Sciatic nerve (tissue), 2 donors: Measurements from ENCODE around the gene SETD1B. TPM values are rescaled to one million over a fixed set of nuclear protein-coding genes. Genes with fewer than 3 reads are reported as not detected.
A peak's percentile ranks its signal among the peaks of the same experiment; 100 is the strongest.

Source experiments
- ATAC-seq: fragments of 200-7000 bp; cut with Tn5 transposase; one replicate; pipeline ENCODE4 v1.9.1; 2020; ENCODE audit warnings: mild to moderate bottlenecking, moderate library complexity
- DNase-seq: peaks from one replicate; pipeline ENCODE4 v3.0.0-alpha.2; 2020; ENCODE audit warnings: low spot score
- intact Hi-C: fragments of 100-400 bp; cut with DNase I; formaldehyde crosslinking; loops from one replicate; pipeline ENCODE4 v1.14.2; 2022
- total RNA-seq: library from RNA; stranded (reverse); fragmentation: NEBNext Ultra II Directional; extraction: Animal tissue kit (Norgen Biotek cat#: 25700); gene quantifications from one replicate; pipeline ENCODE4 v1.2.1, GENCODE V29; 2021
- donor health status: DM: no; HTN: no; CAD: no.
- donor health status: DM: no; HTN: no; CAD: no.

SETD1B gene
- total RNA-seq, 1 donor from 2014 or later, result 26.3 TPM

- intact Hi-C loops, result loop anchor here (10.0 kb wide), 1 partner anchor 92 kb away; the partner anchor contains the start of gene PSMD9
- DNase-seq (peak; percentile 65), ATAC-seq (no peak)
Measured at GRCh38 chr12:121792607-121793439, 11.0 kb upstream of the SETD1B start.

GRCh38 chr12:121793440-121793837, 10.4 kb upstream of the SETD1B start, which contains the start of gene RHOF:
Gene RHOF, minus strand, starts transcription at chr12:121793688. Its CDS starts 55 bp downstream, at chr12:121793633.
- ATAC-seq (no peak), DNase-seq (no peak)
- intact Hi-C loops, result loop anchor here (10.0 kb wide), 1 partner anchor 91 kb away; the partner anchor contains the start of gene PSMD9

DNA sequence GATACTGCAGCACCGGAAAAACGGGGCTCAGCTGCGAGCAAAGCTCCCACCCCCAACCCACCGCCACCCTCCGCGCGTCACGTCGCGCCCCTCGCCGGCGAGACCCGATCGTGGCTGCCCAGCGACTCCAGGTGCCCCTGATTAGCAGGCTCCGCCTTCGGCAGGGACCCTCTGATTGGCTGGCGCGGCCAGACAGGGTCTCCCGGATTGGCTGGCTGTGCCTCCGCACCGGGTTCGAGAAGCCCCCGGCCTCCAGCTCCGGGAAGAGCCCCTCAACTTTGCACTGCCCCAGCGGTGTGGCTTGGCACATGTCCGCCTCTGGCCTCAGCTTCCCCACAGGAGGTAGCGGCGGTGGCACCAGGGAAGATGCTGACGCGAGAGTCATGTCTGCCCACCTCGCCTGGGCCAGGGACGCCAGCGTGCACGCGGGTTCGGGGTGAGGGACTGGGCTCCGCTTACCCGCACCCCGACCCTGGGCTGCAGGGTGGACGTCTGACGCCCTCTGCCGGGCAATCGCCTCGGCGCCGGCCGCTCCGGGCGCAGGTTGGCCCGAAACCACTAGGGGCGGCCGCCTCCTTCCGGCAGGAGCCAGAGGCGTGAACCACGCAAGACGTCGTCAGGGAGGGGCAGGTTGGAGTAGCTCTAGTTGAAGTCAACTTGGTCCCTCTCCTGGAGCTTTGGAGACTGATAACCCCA, 9.8 kb upstream of the SETD1B start:
- intact Hi-C loops, result loop anchor here (10.0 kb wide), 1 partner anchor 91 kb away; the partner anchor contains the start of gene PSMD9
- DNase-seq (peak; percentile 95), ATAC-seq (peak; percentile 81)

DNA sequence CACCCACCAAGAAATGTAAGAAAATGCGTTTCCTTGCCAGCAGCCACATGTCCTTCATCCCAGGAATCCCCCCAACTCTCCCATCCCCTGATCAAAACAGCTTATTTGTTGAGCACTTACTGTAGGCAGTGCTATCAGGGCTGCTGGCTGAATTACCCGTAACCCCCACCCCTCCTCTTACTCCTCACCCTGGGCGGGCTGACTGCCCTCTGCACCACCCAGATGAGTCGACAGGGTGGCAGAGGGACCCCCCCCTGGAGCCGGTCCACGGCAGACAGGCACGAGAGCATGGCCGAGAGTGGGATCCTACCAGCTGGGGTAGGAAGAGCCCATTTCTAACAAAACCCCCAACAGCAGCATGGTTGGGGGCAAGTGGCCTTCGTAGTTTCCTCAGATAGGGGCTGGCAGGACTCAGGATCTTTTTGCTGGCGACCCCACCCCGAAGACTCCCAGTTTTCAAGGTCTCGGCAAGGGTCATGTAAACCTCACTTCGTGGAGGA, 9.2 kb upstream of the SETD1B start:
- no peak for DNase-seq
- intact Hi-C loops, result loop anchor here (10.0 kb wide), 1 partner anchor 90 kb away; the partner anchor contains the start of gene PSMD9
- ATAC-seq, result peak; percentile 5

DNA sequence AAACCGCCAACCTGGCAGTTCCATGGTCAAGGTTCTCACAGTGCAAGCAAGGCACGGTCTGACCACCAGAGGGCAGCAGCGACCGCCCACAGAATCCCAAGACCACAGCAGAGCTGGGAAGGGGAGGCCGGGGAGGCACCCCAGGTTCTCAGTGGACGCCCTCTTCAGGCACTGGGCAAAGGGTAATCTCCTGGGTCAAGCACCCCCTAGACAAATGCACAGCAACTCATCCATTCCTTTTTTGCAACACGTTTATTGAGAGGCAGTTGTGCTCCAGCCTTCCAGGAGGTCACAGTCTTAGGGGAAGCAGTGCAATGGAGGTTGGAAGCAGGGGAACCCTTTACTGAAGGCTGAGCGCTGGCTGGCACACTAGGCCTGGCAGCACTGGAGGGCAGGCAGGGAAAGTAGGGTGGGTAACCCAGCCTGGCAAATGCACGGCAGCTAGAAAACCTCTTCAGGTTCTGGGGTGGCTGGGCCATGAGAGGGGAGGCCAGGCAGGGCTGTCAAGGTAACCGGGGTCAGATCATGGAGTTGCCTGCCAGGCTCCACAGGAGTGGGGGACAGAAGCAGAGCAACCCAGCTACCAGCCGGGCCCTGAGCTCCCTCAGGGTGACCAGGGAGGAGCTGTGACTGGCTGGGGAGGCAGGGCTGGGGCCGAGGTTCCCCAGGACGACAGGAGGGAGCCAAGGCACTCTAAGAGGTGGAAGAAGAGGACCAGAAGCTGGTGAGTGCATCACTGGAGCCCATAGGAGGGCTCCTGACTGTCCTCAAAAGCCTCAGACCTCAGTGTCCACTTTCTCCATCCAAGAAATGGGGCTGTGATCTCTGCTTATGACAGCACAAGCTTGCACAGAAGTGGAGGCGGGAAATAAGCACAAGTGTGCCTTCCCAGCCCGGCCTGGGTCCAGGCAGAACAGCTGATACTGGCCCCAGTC, 8.5 kb upstream of the SETD1B start:
- intact Hi-C loops, result loop anchor here (10.0 kb wide), 1 partner anchor 90 kb away; the partner anchor contains the start of gene PSMD9
- ATAC-seq, result peak; percentile 69
- peak; percentile 94 for DNase-seq

DNA sequence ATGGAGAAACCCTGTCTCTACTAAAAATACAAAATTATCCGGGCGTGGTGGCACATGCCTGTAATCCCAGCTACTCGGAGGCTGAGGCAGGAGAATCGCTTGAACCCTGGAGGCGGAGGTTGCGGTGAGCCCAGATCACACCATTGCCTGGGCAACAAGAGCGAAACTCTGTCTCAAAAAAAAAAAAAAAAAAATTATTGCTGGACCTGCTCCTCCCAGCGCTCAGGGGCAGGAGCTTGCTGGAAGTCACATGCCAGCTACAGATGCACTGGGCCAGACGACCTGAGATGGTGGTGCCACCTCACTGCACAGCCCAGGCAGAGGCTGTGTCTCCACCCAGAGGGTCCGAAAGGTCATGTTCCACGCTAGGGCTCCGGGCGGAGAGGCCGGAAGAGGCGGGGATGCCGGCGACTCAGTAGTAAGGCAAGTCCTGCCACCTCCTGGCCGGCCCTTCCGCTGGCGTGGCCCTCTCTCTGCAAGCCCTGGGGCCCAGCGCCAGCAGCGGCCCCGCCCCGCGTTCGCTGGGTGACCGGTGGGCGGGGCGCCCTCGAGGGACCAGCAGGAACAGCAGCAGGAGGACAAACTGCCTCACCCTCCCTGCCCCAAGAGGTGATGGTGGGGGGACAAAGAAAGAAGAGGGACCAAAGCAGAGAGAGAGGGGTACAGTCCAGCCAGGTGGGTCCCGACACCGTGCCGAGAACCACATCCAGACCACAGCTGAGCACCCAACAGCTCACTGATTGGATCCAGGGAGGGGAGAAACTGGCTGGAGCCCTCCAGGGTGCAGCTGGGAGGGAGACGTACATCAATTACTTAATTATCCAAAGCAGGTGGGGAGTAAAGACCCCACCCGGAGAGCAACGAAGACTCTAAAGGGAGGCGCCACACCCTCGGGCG, 6.7 kb upstream of the SETD1B start:
- peak; percentile 39 for ATAC-seq
- intact Hi-C loops, result loop anchor here (2.0 to 10.0 kb wide), 2 partner anchors 14 to 88 kb away; partner anchors contain the start of gene PSMD9

GRCh38 chr12:121797937-121798786, 5.6 kb upstream of the SETD1B start:
- DNase-seq, result peak; percentile 86
- intact Hi-C loops, result loop anchor here (2.0 to 10.0 kb wide), 2 partner anchors 13 to 87 kb away; partner anchors contain the start of gene PSMD9
- ATAC-seq, result peak; percentile 2

More for the DNA sequence above, 6.7 kb upstream of the SETD1B start:
- peak; percentile 92 for DNase-seq

DNA sequence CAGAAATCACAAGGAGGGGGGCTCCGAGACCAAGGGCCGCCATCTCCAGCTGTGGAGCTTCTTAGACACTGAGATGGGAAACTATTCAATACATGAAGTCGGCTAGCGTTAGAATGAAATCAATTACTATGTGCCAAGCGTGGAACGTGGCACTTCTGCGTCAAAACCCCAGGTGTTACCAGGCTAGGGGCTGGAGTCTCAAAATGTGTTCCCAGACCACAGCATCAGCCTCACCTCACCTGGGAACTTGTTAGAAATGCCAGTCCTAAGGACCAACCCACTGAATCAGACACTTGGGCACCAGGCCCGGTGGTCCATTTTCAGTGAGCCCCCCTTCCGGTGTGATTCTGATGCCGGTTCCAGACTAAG, 5.0 kb upstream of the SETD1B start:
- ATAC-seq (no peak), DNase-seq (no peak)
- intact Hi-C loops, result loop anchor here (10.0 kb wide), 1 partner anchor 86 kb away; the partner anchor contains the start of gene PSMD9

DNA sequence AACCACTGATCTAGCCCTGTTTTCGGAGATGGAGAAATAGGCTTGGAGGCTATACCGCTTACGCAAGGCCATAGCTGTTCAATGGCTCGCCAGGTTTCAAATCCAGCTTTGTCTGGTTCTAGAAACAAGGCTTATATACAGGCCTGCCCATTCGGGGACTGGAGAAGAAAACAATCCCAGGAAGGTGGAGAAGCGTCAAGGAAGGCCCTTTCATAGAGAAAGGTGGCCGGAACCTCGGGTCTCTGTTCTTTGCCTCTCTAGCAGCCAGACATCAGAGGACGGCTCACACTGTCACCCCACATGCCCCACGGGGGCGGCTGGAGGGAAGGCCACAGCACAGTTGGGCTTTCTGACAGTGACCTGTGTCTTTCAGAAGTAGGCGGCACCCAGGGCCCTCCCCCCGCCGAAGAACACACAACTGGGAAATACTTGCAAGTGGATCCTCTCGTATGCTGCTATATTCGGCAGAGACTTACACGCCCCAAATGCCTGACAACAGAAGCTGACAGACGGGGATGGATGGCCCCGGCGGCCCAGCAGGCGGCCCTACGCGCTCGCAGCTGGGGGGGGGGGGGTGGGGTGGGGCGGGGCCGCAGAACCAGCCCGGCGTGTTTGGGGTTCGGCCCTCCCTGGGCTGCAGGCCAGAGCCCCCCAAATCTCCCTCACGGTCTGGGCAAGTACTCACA, 4.5 kb upstream of the SETD1B start:
- DNase-seq (peak; percentile 80), ATAC-seq (peak; percentile 16)
- intact Hi-C loops, result loop anchor here (10.0 kb wide), 1 partner anchor 86 kb away; the partner anchor contains the start of gene PSMD9

DNA sequence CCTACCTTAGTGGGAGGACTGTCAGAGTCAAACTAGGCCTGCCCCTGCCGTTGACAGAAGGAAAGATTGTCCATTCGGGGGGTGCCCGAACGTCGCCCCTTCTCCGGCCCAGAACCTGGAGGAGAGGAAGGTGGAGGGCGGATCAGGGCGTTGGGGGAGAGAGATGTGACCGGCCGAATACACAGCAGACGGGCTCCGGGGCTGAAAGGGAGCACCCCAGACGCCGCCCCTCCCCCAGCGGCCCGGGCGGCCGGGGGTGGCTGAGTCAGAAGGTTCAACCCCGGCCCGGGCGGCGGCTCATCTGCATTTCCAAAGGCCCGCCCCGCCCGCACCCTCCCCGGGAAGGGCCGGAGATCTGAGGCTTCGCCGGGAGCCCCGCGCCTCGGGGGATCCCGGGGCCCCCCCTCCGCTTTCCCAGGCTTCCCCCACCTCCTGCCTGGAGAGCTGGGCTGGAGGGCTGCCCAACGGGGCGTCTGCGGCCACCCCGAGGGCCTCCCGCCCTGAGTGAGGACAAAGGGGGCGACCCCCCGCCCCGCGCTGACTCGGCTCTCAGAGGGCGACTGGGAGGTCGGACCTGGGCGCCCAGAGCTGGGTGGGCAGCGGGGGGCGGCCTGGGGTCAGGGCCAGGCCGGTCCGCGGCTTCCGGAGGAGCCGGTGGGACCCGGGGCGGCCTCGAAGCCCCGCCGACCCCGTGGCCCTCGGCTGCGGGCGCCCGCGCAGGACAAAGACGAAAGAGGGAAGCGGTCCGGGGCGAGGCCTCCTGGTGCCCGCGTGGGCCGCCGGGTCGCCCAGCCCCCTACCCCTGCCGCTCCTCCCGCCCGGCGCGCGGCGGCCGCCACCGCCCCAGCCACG, 3.7 kb upstream of the SETD1B start:
- intact Hi-C loops, result loop anchor here (10.0 kb wide), 1 partner anchor 85 kb away; the partner anchor contains the start of gene PSMD9
- ATAC-seq, result peak; percentile 56
- peak; percentile 93 for DNase-seq

DNA sequence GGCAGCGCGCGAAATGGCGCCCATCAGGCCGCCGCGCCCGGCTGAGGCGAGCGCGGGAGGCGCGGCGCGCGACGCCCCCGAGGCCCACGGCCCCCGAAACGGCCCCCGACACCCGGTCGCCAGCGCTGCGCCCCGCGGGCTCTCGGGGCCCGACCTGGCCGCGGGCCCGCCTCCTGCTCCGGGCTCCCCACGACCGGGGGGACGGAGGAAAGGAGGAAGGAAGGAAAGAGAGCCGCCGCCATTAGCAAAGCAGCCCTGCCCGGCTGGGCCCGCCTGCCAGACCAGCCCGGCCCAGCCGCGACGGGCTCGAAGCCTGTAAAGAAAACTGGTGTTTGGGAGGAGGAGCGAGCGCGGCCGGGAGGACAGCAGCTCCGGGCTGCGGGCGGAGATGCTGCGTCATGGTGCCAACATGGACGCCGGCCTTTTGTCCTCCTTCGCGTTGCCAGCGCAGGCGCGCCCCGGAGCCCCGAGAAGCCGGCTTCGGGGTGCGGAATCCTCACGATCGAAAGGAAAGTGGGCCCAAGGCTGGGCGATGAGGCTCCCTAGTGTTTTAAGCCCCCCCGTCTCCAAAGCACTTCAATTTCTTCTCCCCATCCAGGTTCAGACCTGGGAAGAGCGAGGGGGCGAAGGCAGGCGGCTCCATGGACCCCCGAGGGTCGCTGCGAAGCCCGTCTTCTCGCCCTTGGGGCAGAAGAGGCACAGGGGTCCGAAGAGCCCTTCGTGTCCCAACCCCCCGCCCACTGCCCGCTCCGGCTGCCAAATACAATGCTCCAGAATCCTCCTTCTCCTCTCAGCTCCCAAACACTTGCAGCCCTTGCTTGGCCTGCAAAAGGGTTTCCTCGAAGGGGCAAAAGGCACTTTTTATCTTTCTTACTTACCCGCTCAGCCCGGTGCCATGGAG, 2.9 kb upstream of the SETD1B start:
- intact Hi-C loops, result no loop called here
- DNase-seq, result peak; percentile 89
- ATAC-seq, result peak; percentile 6

DNA sequence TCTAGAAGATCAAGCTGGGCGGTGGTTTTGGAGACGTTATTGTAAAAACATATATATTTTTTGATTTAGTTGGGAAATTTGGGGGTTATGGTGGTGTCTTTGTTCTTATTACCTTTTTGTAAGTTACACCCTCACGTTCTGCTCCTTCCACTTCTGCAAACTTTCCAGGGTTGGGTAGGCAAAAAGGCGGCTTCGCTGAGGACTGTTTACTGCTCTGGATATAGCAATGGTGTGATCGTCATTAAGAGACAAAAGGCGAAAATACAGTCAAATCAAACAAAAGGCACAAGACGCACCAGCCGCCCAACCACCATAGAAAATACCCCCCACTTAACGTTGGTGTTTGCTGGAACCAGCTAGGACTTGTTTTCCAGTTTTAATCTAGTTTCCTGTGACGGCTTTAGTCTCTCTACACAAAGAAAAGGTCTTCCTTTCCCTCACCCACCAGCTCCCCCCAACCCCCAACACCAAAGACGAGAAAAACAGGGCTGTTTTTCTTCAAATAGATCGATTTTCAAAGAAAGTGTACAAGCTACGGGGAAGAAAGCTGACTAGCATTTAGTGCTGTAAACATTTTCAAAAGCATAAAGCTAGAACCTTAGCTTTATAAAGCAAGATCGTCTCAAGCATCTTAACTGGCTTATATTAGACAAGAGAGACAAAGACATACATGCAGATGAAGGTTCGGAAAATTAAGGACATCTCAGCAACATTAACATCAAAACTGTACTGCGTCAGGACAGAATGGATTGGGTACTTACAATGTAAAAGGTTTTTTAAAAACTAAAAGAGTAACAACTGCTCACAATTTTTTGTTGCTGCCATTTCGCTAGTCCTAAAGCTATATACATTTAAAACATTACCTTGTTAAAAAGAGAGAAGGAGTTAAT, 2.0 kb upstream of the SETD1B start:
- intact Hi-C loops, result no loop called here
- DNase-seq (no peak), ATAC-seq (no peak)

GRCh38 chr12:121802485-121802842, 1.3 kb upstream of the SETD1B start:
- no peak for ATAC-seq
- intact Hi-C loops, result no loop called here
- DNase-seq, result no peak
